H1 (cell line): Measurements from ENCODE around the gene ALDH1A3. TPM values are rescaled to one million over a fixed set of nuclear protein-coding genes. Genes with fewer than 3 reads are reported as not detected.

Source experiments
- CTCF ChIA-PET: fragments of 300-600 bp; sonication (Branson Sonifier 250); formaldehyde crosslinking; loops from one replicate; lab custom pipeline; 2021; ENCODE audit not compliant: partially characterized antibody; lab: Charles Lee
- POLR2A ChIA-PET: fragments of 300-600 bp; sonication (Branson Sonifier 250); formaldehyde crosslinking; loops from one replicate; lab custom pipeline; 2021; ENCODE audit warnings: inconsistent platforms; ENCODE audit not compliant: partially characterized antibody; lab: Charles Lee
- DNase-seq, 2 experiments: peaks; one replicate each; pipeline versions ENCODE4 v3.0.0 to v3.0.0-alpha.2; 2010 to 2022; ENCODE audit warnings: low spot score in 2 of 2, low read depth in 1 of 2, mixed read lengths in 1 of 2
- FAIRE-seq: peaks from 2 replicates; lab custom pipeline; 2011; peaks lifted over from hg19 to GRCh38; lab: Jason Lieb, UNC
- H2AFZ ChIP-seq: 2 replicates; pipeline ENCODE4 v1.8.1; 2012; ENCODE audit warnings: low read length, inconsistent platforms
- H2AK5ac ChIP-seq: 2 replicates; pipeline ENCODE4 v1.6.1; 2013; ENCODE audit warnings: low read depth, low read length
- H2BK120ac ChIP-seq: replicated peaks from 2 replicates; pipeline ENCODE3; 2013; ENCODE audit warnings: low read depth, low read length, inconsistent platforms
- H2BK12ac ChIP-seq: 2 replicates; pipeline ENCODE4 v1.6.1; 2013; ENCODE audit warnings: low read depth, low read length
- H2BK15ac ChIP-seq: 2 replicates; pipeline ENCODE4 v1.6.1; 2013; ENCODE audit warnings: low read length
- H2BK20ac ChIP-seq: 2 replicates; pipeline ENCODE4 v1.6.1; 2013; ENCODE audit warnings: low read length
- H2BK5ac ChIP-seq: 2 replicates; pipeline ENCODE4 v1.6.1; 2013; ENCODE audit warnings: low read depth, low read length
- H3K14ac ChIP-seq: 2 replicates; pipeline ENCODE4 v1.6.1; 2013; ENCODE audit warnings: inconsistent platforms; ENCODE audit not compliant: insufficient read length
- H3K18ac ChIP-seq: 2 replicates; pipeline ENCODE4 v1.6.1; 2013; ENCODE audit warnings: low read length; ENCODE audit errors: extremely low read depth
- H3K23ac ChIP-seq: 2 replicates; pipeline ENCODE4 v1.6.1; 2013; ENCODE audit warnings: inconsistent platforms; ENCODE audit not compliant: insufficient read length
- H3K23me2 ChIP-seq: 2 replicates; pipeline ENCODE4 v1.6.1; 2013; ENCODE audit warnings: low read depth, low read length
- H3K27ac ChIP-seq: 2 replicates; pipeline ENCODE4 v1.6.1; 2011; ENCODE audit warnings: low read depth, low read length, inconsistent platforms
- H3K27me3 ChIP-seq, 4 experiments: replicated peaks in 1 of 4; 1 replicate in 1 of 4; 2 replicates in 3 of 4; pipeline versions ENCODE4 v1.6.1 to v1.8.1; 2011 to 2013; ENCODE audit warnings: low read length in 3 of 4, mild to moderate bottlenecking in 3 of 4, inconsistent platforms in 2 of 4, mixed read lengths in 2 of 4, moderate library complexity in 1 of 4; ENCODE audit not compliant: control insufficient read depth in 3 of 4, insufficient read depth in 3 of 4; ENCODE audit errors: extremely low read depth in 1 of 4
- H3K36me3 ChIP-seq, 4 experiments: 2 replicates each; pipeline versions ENCODE4 v1.6.1 to v1.8.1; 2011 to 2013; ENCODE audit warnings: mild to moderate bottlenecking in 4 of 4, low read length in 3 of 4, moderate library complexity in 2 of 4, control low read depth in 1 of 4, inconsistent platforms in 1 of 4; ENCODE audit not compliant: insufficient read depth in 4 of 4, control insufficient read depth in 2 of 4
- H3K4ac ChIP-seq: replicated peaks from 2 replicates; pipeline ENCODE3; 2013; ENCODE audit warnings: low read length, low read depth, mixed read lengths, inconsistent platforms; ENCODE audit not compliant: insufficient read length
- H3K4me1 ChIP-seq, 4 experiments: replicated peaks in 1 of 4; 1 replicate in 1 of 4; 2 replicates in 3 of 4; pipeline versions ENCODE4 v1.6.1 to v1.8.1; 2011 to 2013; ENCODE audit warnings: low read length in 3 of 4, inconsistent platforms in 2 of 4, mixed read lengths in 1 of 4; ENCODE audit not compliant: insufficient read depth in 4 of 4, control insufficient read depth in 3 of 4
- H3K4me2 ChIP-seq, 2 experiments: 2 replicates each; pipeline versions ENCODE4 v1.6.1 to v1.8.1; 2011 to 2013; ENCODE audit warnings: low read depth in 2 of 2, low read length in 2 of 2, control low read depth in 1 of 2, inconsistent platforms in 1 of 2, mild to moderate bottlenecking in 1 of 2; ENCODE audit not compliant: insufficient read depth in 1 of 2
- H3K4me3 ChIP-seq, 4 experiments: fragments of 200-600, 300-600 bp in 1 of 4; sonication (generic), shearing (Covaris generic), sonication (Bioruptor Twin) in 1 of 4; 2 replicates each; pipeline versions ENCODE4 v1.5.1 to v1.8.1; 2011 to 2016; ENCODE audit warnings: low read length in 4 of 4, low read depth in 3 of 4, control low read depth in 2 of 4, inconsistent platforms in 2 of 4, mild to moderate bottlenecking in 2 of 4, mixed read lengths in 1 of 4, moderate library complexity in 1 of 4; ENCODE audit not compliant: insufficient read depth in 2 of 4; ENCODE audit errors: extremely low read depth in 1 of 4
- H3K56ac ChIP-seq: replicated peaks from 2 replicates; pipeline ENCODE3; 2013; ENCODE audit warnings: low read depth, mild to moderate bottlenecking, mixed read lengths, low read length, inconsistent platforms; ENCODE audit not compliant: insufficient read length
- H3K79me1 ChIP-seq: 2 replicates; pipeline ENCODE4 v1.6.1; 2013; ENCODE audit warnings: low read depth, low read length, control low read depth
- H3K79me2 ChIP-seq, 2 experiments: 2 replicates each; pipeline versions ENCODE4 v1.6.1 to v1.8.1; 2012 to 2013; ENCODE audit warnings: low read length in 2 of 2, mild to moderate bottlenecking in 2 of 2, inconsistent platforms in 1 of 2; ENCODE audit not compliant: insufficient read depth in 2 of 2, control insufficient read depth in 1 of 2
- H3K9ac ChIP-seq, 4 experiments: replicated peaks in 1 of 4; 1 replicate in 1 of 4; 2 replicates in 3 of 4; pipeline versions ENCODE4 v1.6.1 to v1.8.1; 2011 to 2013; ENCODE audit warnings: low read depth in 3 of 4, low read length in 3 of 4, control low read depth in 2 of 4, mild to moderate bottlenecking in 2 of 4, moderate library complexity in 2 of 4, inconsistent platforms in 1 of 4; ENCODE audit errors: extremely low read depth in 1 of 4
- H3K9me3 ChIP-seq, 2 experiments: 2 replicates each; pipeline versions ENCODE4 v1.6.1 to v1.8.1; 2012 to 2013; ENCODE audit warnings: mild to moderate bottlenecking in 2 of 2, moderate library complexity in 2 of 2, control low read depth in 1 of 2, inconsistent platforms in 1 of 2, low read depth in 1 of 2, low read length in 1 of 2, mixed read lengths in 1 of 2; ENCODE audit not compliant: insufficient read depth in 2 of 2
- H4K20me1 ChIP-seq, 2 experiments: replicated peaks in 1 of 2; 2 replicates each; pipeline versions ENCODE3 to v1.8.1; 2011 to 2013; ENCODE audit warnings: inconsistent platforms in 2 of 2, low read length in 2 of 2, mild to moderate bottlenecking in 1 of 2; ENCODE audit not compliant: insufficient read depth in 2 of 2, control insufficient read depth in 1 of 2
- H4K5ac ChIP-seq: 2 replicates; pipeline ENCODE4 v1.6.1; 2013; ENCODE audit warnings: low read length, low read depth, mixed read lengths, inconsistent platforms; ENCODE audit not compliant: insufficient read length
- H4K8ac ChIP-seq: 2 replicates; pipeline ENCODE4 v1.8.0; 2013; ENCODE audit warnings: mild to moderate bottlenecking, moderate library complexity, low read length, inconsistent platforms; ENCODE audit not compliant: insufficient read depth; ENCODE audit errors: extremely low read depth
- H4K91ac ChIP-seq: replicated peaks from 2 replicates; pipeline ENCODE3; 2013; ENCODE audit warnings: low read length, mixed read lengths, inconsistent platforms; ENCODE audit not compliant: insufficient read length
- BCL11A ChIP-seq, 2 experiments: IDR thresholded peaks; one replicate each; pipeline ENCODE4 v1.6.1; 2011; ENCODE audit warnings: low read depth in 2 of 2, low read length in 2 of 2, mild to moderate bottlenecking in 2 of 2
- CREB1 ChIP-seq: IDR thresholded peaks from 2 replicates; pipeline ENCODE4 v1.6.1; 2012; ENCODE audit warnings: inconsistent platforms
- EZH2 ChIP-seq: fragments of 200-600 bp; sonication (generic); IDR thresholded peaks from 2 replicates; pipeline ENCODE4 v1.7.1; 2012; ENCODE audit warnings: low read depth, mild to moderate bottlenecking, moderate library complexity, low read length, inconsistent platforms; ENCODE audit not compliant: severe bottlenecking
- NANOG ChIP-seq: IDR thresholded peaks from 2 replicates; pipeline ENCODE4 v1.6.1; 2011; ENCODE audit warnings: low read length, low read depth, mild to moderate bottlenecking, inconsistent platforms; ENCODE audit not compliant: insufficient read depth, poor library complexity, severe bottlenecking
- POLR2AphosphoS5 ChIP-seq: IDR thresholded peaks from 2 replicates; pipeline ENCODE4 v1.6.1; 2011; ENCODE audit warnings: low read depth, low read length
- RBBP5 ChIP-seq: IDR thresholded peaks from 2 replicates; pipeline ENCODE4 v1.7.1; 2012; ENCODE audit warnings: low read depth, mild to moderate bottlenecking, inconsistent platforms, low read length, moderate library complexity, borderline replicate concordance
- TEAD4 ChIP-seq: IDR thresholded peaks from 2 replicates; pipeline ENCODE4 v1.6.1; 2012; ENCODE audit warnings: low read depth, low read length, inconsistent platforms, mixed read lengths
- WGBS, 2 experiments: shearing (Covaris generic) in 1 of 2; methylation state at CpG; one replicate each; pipeline versions ENCODE4 v1.1.6 to v1.1.7; 2013 to 2015; ENCODE audit warnings: low lambda C conversion rate in 2 of 2, mixed read lengths in 2 of 2, inconsistent platforms in 1 of 2, low coverage in 1 of 2, missing lambda C conversion rate in 1 of 2; ENCODE audit not compliant: insufficient replicate concordance in 2 of 2, insufficient coverage in 1 of 2, insufficient read length in 1 of 2; ENCODE audit errors: extremely low coverage in 1 of 2, missing lambda C conversion rate in 1 of 2; 5-methylcytosine and 5-hydroxymethylcytosine counted together
- polyA plus RNA-seq, 7 experiments: library from polyadenylated mRNA; depleted of rRNA in 3 of 7; stranded (reverse) in 5 of 7; unstranded in 2 of 7; fragments of >200 nt in 5 of 7; fragments of 200-250 nt in 2 of 7; gene quantifications; 1 replicate in 5 of 7; 2 replicates in 1 of 7; 4 replicates in 1 of 7; pipeline versions ENCODE4 v1.2.1 to v1.2.3, GENCODE V29; 2011 to 2013; ENCODE audit warnings: missing spikeins in 2 of 7, mixed read lengths in 2 of 7
- total RNA-seq: library from RNA; stranded (reverse); fragmentation: NEBNext Ultra II Directional; extraction: Animal tissue kit (Norgen Biotek cat#: 25700); gene quantifications from 2 replicates; pipeline ENCODE4 v1.2.1, GENCODE V29; 2021

The ALDH1A3 gene
- total and polyA plus RNA-seq, 2 of the 8 experiments (the other 6 are each of a cell fraction or from before 2014, with no cell fraction given), result 2.2 to 5.5 TPM

DNA sequence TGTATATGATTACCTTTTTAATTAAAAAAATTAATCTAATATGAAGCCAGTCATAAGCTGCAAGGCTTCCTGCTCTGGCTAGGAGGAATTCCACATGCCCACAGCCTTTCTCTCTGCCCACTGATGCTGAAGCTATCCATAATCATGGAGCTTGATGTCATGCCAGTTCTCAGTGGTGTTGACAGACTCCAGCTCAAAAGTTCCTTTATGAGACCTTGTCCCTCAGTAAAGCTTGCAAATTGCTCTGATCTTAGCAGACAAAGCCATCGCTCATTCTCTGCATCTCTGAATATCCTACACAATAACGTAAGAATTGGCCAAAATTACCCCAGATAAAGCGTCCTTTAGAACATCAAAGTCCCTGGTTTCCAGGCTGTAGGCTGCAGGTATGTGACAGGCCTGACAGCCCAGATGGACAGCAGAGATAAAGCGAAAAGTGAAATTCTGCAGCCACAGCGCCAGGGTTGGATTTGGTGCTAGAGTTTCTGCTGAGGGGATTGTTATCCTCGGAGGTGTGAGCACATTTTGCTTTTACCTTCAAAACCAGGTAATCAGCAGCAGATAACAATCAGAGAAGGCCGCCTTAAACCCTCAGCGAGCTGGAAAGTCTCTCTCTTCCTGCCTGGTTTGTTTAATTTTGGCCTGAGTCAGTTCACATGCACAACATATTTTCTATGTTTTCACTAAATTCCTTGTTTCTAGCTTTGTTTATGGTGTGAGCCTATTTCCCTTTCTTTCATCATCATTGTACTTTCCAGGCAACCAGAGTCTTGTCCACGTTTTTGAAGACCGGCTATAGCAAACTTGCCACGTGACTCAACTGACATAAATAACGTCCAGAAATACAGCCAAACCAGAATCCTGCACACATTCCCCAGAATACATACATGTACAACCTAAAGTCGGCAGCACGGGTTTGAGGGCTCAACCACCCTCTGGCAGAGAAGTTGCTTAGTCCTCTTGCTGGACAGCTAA, 36.6 kb upstream of the ALDH1A3 start:
- no peaks in the 10 kb centered on the region for H3K9me3 ChIP-seq
- no peak overlapping the region for H2BK15ac ChIP-seq
- no peak overlapping the region for H3K23ac ChIP-seq
- H4K20me1 ChIP-seq, result no peaks in the 10 kb centered on the region
- no peaks in the 10 kb centered on the region for H3K23me2 ChIP-seq
- no peak overlapping the region for H3K27ac ChIP-seq
- H3K79me1 ChIP-seq, result no peaks in the 10 kb centered on the region
- no peak overlapping the region for H3K56ac ChIP-seq
- H2AK5ac ChIP-seq, result no peak overlapping the region
- H4K5ac ChIP-seq, result no peak overlapping the region
- no peak overlapping the region for H4K8ac ChIP-seq
- FAIRE-seq (no peak), DNase-seq (no peak)
- H3K9ac ChIP-seq, result no peak overlapping the region
- no peak overlapping the region for H2BK120ac ChIP-seq
- no peak overlapping the region for H3K18ac ChIP-seq
- H3K36me3 ChIP-seq, result no peaks in the 10 kb centered on the region
- no peak overlapping the region for H4K91ac ChIP-seq
- H3K4me1 ChIP-seq, result no peaks in the 10 kb centered on the region
- no peak overlapping the region for H2BK20ac ChIP-seq
- no peak overlapping the region for H3K4me2 ChIP-seq
- TF ChIP-seq EZH2, result no peak
- no peak for TF ChIP-seq POLR2AphosphoS5
- no peak for TF ChIP-seq NANOG
- no peak for TF ChIP-seq CREB1
- no peak for TF ChIP-seq BCL11A (IDR thresholded peaks at IDR 0.05; ENCODE audit: low read depth in 2 of 2, low read length in 2 of 2)
- TF ChIP-seq TEAD4, result no peak
- TF ChIP-seq RBBP5, result no peak
- CTCF ChIA-PET, result interaction anchor here (1.1 to 1.9 kb wide), 5 partner anchors 9 to 106 kb away, joined by 3 to 8 read pairs (median 3); no protein-coding TSS in a partner anchor
- H3K4me3 ChIP-seq, result no peak overlapping the region
- no peaks in the 10 kb centered on the region for H3K79me2 ChIP-seq
- no peak overlapping the region for H2BK12ac ChIP-seq
- 88% methylated on average over 14 of the region's 14 CpGs; no CpG with 5 or more reads in 1 of the 2 experiments for WGBS, 2 experiments
- H3K27me3 ChIP-seq, result no peaks in the 10 kb centered on the region
- H2AFZ ChIP-seq, result no peak overlapping the region
- no peak overlapping the region for H2BK5ac ChIP-seq
- H3K14ac ChIP-seq, result no peak overlapping the region
- H3K4ac ChIP-seq, result no peak overlapping the region
- POLR2A ChIA-PET, result interaction anchor here (1.3 kb wide), 1 partner anchor 9 kb away, joined by 4 read pairs; no protein-coding TSS in a partner anchor
